SU-DHL-6 (cell line): ENCODE measurements around the gene SUN2.

ENCODE experiments used
- H2AFZ ChIP-seq: fragments of 200-600 bp; sonication (generic); 2 replicates; pipeline ENCODE4 v1.6.1; 2014; ENCODE audit warnings: low read depth, mild to moderate bottlenecking, moderate library complexity, mixed read lengths, antibody characterized with exemption, low read length; ENCODE audit not compliant: severe bottlenecking
- H3F3A ChIP-seq: fragments of 200-600 bp; shearing (Covaris generic); 2 replicates; pipeline ENCODE4 v1.6.0; 2016; ENCODE audit warnings: antibody characterized with exemption, mild to moderate bottlenecking; ENCODE audit not compliant: insufficient read depth
- H3K27ac ChIP-seq: fragments of 200-600 bp; sonication (generic); 2 replicates; pipeline ENCODE4 v1.5.1; 2016; ENCODE audit warnings: low read depth, mild to moderate bottlenecking, low read length, moderate library complexity, mixed read lengths
- H3K27me3 ChIP-seq: fragments of 200-600 bp; sonication (generic), shearing (Covaris generic); 2 replicates; pipeline ENCODE4 v1.6.0; 2014; ENCODE audit warnings: mild to moderate bottlenecking, low read length
- H3K36me3 ChIP-seq: fragments of 200-600 bp; sonication (generic); 2 replicates; pipeline ENCODE4 v1.6.1; 2014; ENCODE audit warnings: mild to moderate bottlenecking, low read length, mixed read lengths
- H3K4me2 ChIP-seq: fragments of 300-600, 200-600 bp; shearing (Covaris generic), sonication (generic); 2 replicates; pipeline ENCODE4 v1.6.0; 2014; ENCODE audit warnings: low read length, low read depth, mild to moderate bottlenecking; ENCODE audit not compliant: poor library complexity, severe bottlenecking
- H3K4me3 ChIP-seq: fragments of 200-600 bp; sonication (generic); 2 replicates; pipeline ENCODE4 v1.5.1; 2014; ENCODE audit warnings: antibody characterized with exemption, low read length, mild to moderate bottlenecking, mixed read lengths; ENCODE audit not compliant: insufficient read depth, poor library complexity, severe bottlenecking
- H3K79me2 ChIP-seq: fragments of 200-600 bp; sonication (generic); 2 replicates; pipeline ENCODE4 v1.6.1; 2014; ENCODE audit warnings: mild to moderate bottlenecking, low read length, moderate library complexity; ENCODE audit not compliant: insufficient read depth
- H3K9ac ChIP-seq: fragments of 200-600 bp; sonication (generic); 2 replicates; pipeline ENCODE4 v1.7.0; 2014; ENCODE audit warnings: mild to moderate bottlenecking, low read length
- H3K9me2 ChIP-seq: fragments of 200-600 bp; sonication (generic); replicated peaks from 2 replicates; pipeline ENCODE4 v1.6.1; 2014; ENCODE audit warnings: low read length; ENCODE audit not compliant: insufficient read depth
- H3K9me3 ChIP-seq: fragments of 200-600 bp; sonication (generic); 2 replicates; pipeline ENCODE4 v1.6.1; 2014; ENCODE audit warnings: low read length, mixed read lengths; ENCODE audit not compliant: insufficient read depth
- H4K20me1 ChIP-seq: fragments of 200-600 bp; sonication (generic); 2 replicates; pipeline ENCODE4 v1.6.1; 2014; ENCODE audit warnings: low read depth, mild to moderate bottlenecking, antibody characterized with exemption, low read length, moderate library complexity, mixed read lengths
- CTCF ChIP-seq: fragments of 200-600 bp; sonication (generic); IDR thresholded peaks from one replicate; pipeline ENCODE4 v1.5.1; 2017; ENCODE audit warnings: antibody characterized with exemption, mild to moderate bottlenecking, low read length, moderate library complexity; ENCODE audit not compliant: insufficient read depth, poor library complexity, severe bottlenecking
- EZH2phosphoT487 ChIP-seq: fragments of 200-600 bp; sonication (generic), shearing (Covaris generic); conservative IDR thresholded peaks from 2 replicates; pipeline ENCODE4 v1.6.1; 2018; ENCODE audit warnings: mild to moderate bottlenecking, antibody characterized with exemption, low read length, moderate library complexity, mixed read lengths

The SUN2 gene

GRCh38 chr22:38751422-38752346 is 4.1 kb downstream of the SUN2 start:
- Histone ChIP-seq H2AFZ (no peak overlapping the region), H4K20me1 (no peaks in the 10 kb centered on the region), H3K27ac (peak overlapping the region; percentile 93), H3K9ac (peak overlapping the region; percentile 49), H3K4me3 (peak overlapping the region; percentile 33), H3K9me3 (no peaks in the 10 kb centered on the region), H3F3A (peaks cover 28% of the 10 kb centered on the region), H3K27me3 (no peaks in the 10 kb centered on the region), H3K4me2 (peak overlapping the region; percentile 52), H3K36me3 (no peaks in the 10 kb centered on the region), H3K9me2 (no peaks in the 10 kb centered on the region), H3K79me2 (peaks cover 29% of the 10 kb centered on the region)
- TF ChIP-seq EZH2phosphoT487 (no peak), CTCF (no peak)

- H3K9me2 ChIP-seq, result no peaks in the 10 kb centered on the region
- H3K27me3 ChIP-seq, result no peaks in the 10 kb centered on the region
- no peaks in the 10 kb centered on the region for H3K36me3 ChIP-seq
- no peaks in the 10 kb centered on the region for H3K9me3 ChIP-seq
- peaks cover 25% of the 10 kb centered on the region for H3F3A ChIP-seq
- H3K27ac ChIP-seq, result peak overlapping the region; percentile 93
- H3K9ac ChIP-seq, result peak overlapping the region; percentile 49
- TF ChIP-seq CTCF (no peak), EZH2phosphoT487 (no peak)
- H3K4me3 ChIP-seq, result no peak overlapping the region
- H3K4me2 ChIP-seq, result no peak overlapping the region
- no peaks in the 10 kb centered on the region for H4K20me1 ChIP-seq
- peaks cover 29% of the 10 kb centered on the region for H3K79me2 ChIP-seq
- no peak overlapping the region for H2AFZ ChIP-seq
Measured at GRCh38 chr22:38751066-38751421, 4.8 kb downstream of the SUN2 start.

GRCh38 chr22:38750638-38751037 is 5.2 kb downstream of the SUN2 start:
- H3K9me2 ChIP-seq, result no peaks in the 10 kb centered on the region
- H3K9me3 ChIP-seq, result no peaks in the 10 kb centered on the region
- no peaks in the 10 kb centered on the region for H3K36me3 ChIP-seq
- H2AFZ ChIP-seq, result no peak overlapping the region
- H3K4me3 ChIP-seq, result no peak overlapping the region
- H3K4me2 ChIP-seq, result no peak overlapping the region
- peaks cover 25% of the 10 kb centered on the region for H3F3A ChIP-seq
- no peaks in the 10 kb centered on the region for H4K20me1 ChIP-seq
- H3K79me2 ChIP-seq, result peaks cover 29% of the 10 kb centered on the region
- TF ChIP-seq EZH2phosphoT487, result no peak
- no peak for TF ChIP-seq CTCF
- no peak overlapping the region for H3K27ac ChIP-seq
- no peaks in the 10 kb centered on the region for H3K27me3 ChIP-seq
- no peak overlapping the region for H3K9ac ChIP-seq
